Measurements from ENCODE around the gene HDAC4. TPM values are rescaled to one million over a fixed set of nuclear protein-coding genes. Genes with fewer than 3 reads are reported as not detected.

HDAC4 gene
- total and polyA plus RNA-seq, 7 donors = 7.9 to 329 (median 129) TPM

GRCh38 chr2:239392072-239392357, 8.8 kb downstream of the HDAC4 start:
- intact Hi-C loops (cut with DNase I) = loop anchor here in 1 of 2 donors (10.0 kb wide), 1 partner anchor 247 kb away; no protein-coding TSS in a partner anchor
- ATAC-seq (no peak), DNase-seq (no peak)
- TF ChIP-seq CTCF (IDR thresholded peaks at IDR 0.05) = no peak
- no peaks in the 10 kb centered on the region for H3K27me3 ChIP-seq (ENCODE audit: insufficient read depth in 3 of 3, low read length in 2 of 3)
- H3K4me3 ChIP-seq = no peak overlapping the region
- H3K9me3 ChIP-seq = no peaks in the 10 kb centered on the region
- no peak overlapping the region for H3K27ac ChIP-seq
- WGBS, 3 donors = 91 to 95% (median 94%) methylated on average over 12 of the region's 12 CpGs
- H3K4me1 ChIP-seq = peaks cover 34% of the 10 kb centered on the region
- H3K36me3 ChIP-seq (ENCODE audit: insufficient read depth in 1 of 2, low read depth in 1 of 2) = no peaks in the 10 kb centered on the region

- no peak for TF ChIP-seq CTCF (IDR thresholded peaks at IDR 0.05)
Observed at GRCh38 chr2:239391286-239392071, 9.3 kb downstream of the HDAC4 start.

GRCh38 chr2:239390546-239391285, 10.1 kb downstream of the HDAC4 start:
- Histone ChIP-seq H3K4me3 (no peak overlapping the region), H3K27ac (no peak overlapping the region), H3K9me3 (no peaks in the 10 kb centered on the region), H3K27me3 (ENCODE audit: insufficient read depth in 3 of 3, low read length in 2 of 3) (no peaks in the 10 kb centered on the region), H3K4me1 (peaks cover 26% of the 10 kb centered on the region), H3K36me3 (ENCODE audit: insufficient read depth in 1 of 2, low read depth in 1 of 2) (no peaks in the 10 kb centered on the region)
- intact Hi-C loops (cut with DNase I) = loop anchor here in 1 of 2 donors (10.0 kb wide), 1 partner anchor 246 kb away; no protein-coding TSS in a partner anchor
- DNase-seq (peak in 1 of 2 donors; percentile 38), ATAC-seq (no peak)
- 90 to 93% (median 91%) methylated on average over 26 of the region's 26 CpGs for WGBS, 3 donors
- no peak for TF ChIP-seq CTCF (IDR thresholded peaks at IDR 0.05)

More at GRCh38 chr2:239391286-239392071, 9.3 kb downstream of the HDAC4 start:
- no peaks in the 10 kb centered on the region for H3K9me3 ChIP-seq
- no peak overlapping the region for H3K27ac ChIP-seq
- WGBS, 3 donors = 75 to 87% (median 77%) methylated on average over 24 of the region's 24 CpGs
- no peaks in the 10 kb centered on the region for H3K36me3 ChIP-seq (ENCODE audit: insufficient read depth in 1 of 2, low read depth in 1 of 2)
- no peak for DNase-seq
- intact Hi-C loops (cut with DNase I) = loop anchor here in 1 of 2 donors (10.0 kb wide), 1 partner anchor 247 kb away; no protein-coding TSS in a partner anchor
- H3K4me3 ChIP-seq = no peak overlapping the region
- ATAC-seq = peak in 3 of 4 donors; percentile 29 to 37 (median 32)
- H3K27me3 ChIP-seq (ENCODE audit: insufficient read depth in 3 of 3, low read length in 2 of 3) = no peaks in the 10 kb centered on the region
- peaks cover 30% of the 10 kb centered on the region for H3K4me1 ChIP-seq

DNA sequence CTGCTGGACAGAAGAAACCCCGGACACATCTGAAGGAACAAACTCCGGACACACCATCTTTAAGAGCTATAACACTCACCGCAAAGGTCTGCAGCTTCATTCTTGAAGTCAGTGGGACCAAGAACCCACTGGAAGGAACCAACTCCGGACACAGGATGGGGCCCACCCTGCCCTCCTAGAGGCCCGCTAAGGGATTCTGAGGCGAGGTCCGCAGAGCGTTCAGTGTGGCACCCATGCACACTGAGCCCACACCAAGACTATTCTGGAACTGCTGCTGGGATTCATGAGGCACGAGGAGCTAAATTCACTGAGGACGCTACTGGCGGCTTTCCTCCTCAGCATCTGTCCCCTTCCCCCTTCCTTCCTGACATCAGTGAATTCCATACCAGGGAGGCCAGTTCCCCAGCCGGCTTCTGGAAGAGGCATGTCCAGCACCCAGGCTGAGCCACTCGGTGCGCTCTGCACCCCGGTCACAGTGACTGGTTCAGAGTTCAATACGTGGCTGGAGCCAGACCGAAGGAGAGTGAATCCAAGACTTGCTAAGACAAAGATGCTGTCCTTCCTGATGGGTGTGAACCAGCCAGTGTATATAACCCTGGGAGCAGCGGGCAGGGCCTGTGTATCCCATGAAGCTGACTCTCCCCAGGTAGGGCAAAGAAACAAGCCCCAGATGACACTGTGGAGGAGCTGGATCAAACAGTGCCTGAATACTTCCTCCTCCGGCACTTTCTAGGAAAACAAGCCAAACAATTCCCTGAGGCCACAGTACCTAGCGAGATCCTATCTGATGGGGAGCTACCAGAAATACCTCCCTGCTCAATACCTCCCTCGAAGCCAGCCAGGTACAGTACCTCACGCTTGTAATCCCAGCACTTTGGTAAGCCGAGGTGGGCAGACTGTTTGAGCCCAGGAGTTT, 11.1 kb downstream of the HDAC4 start:
- Histone ChIP-seq H3K36me3 (ENCODE audit: insufficient read depth in 1 of 2, low read depth in 1 of 2) (no peaks in the 10 kb centered on the region), H3K27ac (no peak overlapping the region), H3K4me3 (no peak overlapping the region), H3K4me1 (peaks cover 21% of the 10 kb centered on the region), H3K9me3 (no peaks in the 10 kb centered on the region), H3K27me3 (ENCODE audit: insufficient read depth in 3 of 3, low read length in 2 of 3) (no peaks in the 10 kb centered on the region)
- no peak for TF ChIP-seq CTCF (IDR thresholded peaks at IDR 0.05)
- intact Hi-C loops (cut with DNase I) = loop anchor here in 1 of 2 donors (10.0 kb wide), 1 partner anchor 245 kb away; no protein-coding TSS in a partner anchor
- DNase-seq = no peak
- WGBS, 3 donors = 95 to 98% (median 97%) methylated on average over 23 of the region's 23 CpGs
- ATAC-seq = no peak

Measured in psoas muscle (tissue), 8 donors.